ENCODE measurements around the gene BUD13.

BUD13 gene

DNA sequence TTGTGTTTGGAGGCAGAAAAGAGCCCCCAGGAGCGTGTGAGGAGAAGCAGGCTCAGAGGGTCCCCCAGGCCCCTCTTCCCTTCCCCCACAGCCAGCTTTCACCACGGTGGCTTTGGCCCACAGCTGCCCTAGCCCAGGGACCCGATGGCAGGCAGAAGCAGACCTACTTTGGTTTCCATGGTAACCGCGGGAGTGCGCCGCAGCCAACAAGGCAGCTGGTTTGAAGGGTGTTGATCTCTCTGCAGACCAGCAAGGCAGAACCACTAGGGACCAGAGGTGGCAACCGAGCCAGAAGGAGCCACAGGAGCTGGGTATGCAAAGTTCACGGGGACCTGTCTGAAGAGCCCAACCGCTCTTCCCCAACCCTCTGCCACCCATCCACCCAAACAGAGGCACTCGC, 69.4 kb downstream of the BUD13 start:
- TF ChIP-seq GABPA (IDR thresholded peaks at IDR 0.05; ENCODE audit: low read depth) (no peak), REST (IDR thresholded peaks at IDR 0.05; ENCODE audit: insufficient replicate concordance, low read depth) (no peak)
- no peaks in the 10 kb centered on the region for H3K27me3 ChIP-seq (ENCODE audit: insufficient read depth, poor library complexity, severe bottlenecking)
- DNase-seq (ENCODE audit: low read depth in 1 of 2, low spot score in 1 of 2): no peak
- H3K4me3 ChIP-seq (replicated peaks; ENCODE audit: insufficient read depth, low read length): no peak overlapping the region
- H3K27ac ChIP-seq (replicated peaks): no peak overlapping the region

DNA sequence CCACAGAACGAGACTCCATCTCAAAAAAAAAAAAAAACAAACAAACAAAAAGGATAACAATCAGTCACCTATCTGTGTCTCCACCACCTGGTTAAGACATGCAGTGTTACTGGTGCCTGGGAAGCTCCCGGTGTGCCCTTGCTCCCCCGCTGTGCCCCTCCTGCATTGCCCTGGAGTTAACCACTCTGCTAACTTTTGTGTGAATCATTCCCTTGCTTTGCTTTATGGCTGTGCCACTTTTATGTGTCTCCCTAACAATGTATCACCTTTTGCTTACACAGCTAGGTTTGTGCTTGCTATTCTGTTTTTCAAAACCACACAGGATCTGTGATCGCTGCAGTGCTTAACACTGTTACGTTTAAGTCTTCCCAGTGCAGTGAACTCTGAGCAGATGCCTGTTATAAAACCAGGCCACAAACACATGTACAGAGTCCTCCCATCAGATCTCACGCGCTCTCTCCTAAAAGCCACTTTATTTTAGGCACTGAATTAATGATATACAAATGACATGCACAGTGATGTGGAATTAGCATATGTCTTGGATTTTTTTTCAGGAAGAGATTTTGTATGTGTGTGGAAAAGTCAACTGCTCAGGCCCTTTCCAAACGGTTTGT, 69.9 kb downstream of the BUD13 start:
- no peak overlapping the region for H3K4me3 ChIP-seq (replicated peaks; ENCODE audit: insufficient read depth, low read length)
- H3K27me3 ChIP-seq (ENCODE audit: insufficient read depth, poor library complexity, severe bottlenecking): no peaks in the 10 kb centered on the region
- TF ChIP-seq, protein P1, sequence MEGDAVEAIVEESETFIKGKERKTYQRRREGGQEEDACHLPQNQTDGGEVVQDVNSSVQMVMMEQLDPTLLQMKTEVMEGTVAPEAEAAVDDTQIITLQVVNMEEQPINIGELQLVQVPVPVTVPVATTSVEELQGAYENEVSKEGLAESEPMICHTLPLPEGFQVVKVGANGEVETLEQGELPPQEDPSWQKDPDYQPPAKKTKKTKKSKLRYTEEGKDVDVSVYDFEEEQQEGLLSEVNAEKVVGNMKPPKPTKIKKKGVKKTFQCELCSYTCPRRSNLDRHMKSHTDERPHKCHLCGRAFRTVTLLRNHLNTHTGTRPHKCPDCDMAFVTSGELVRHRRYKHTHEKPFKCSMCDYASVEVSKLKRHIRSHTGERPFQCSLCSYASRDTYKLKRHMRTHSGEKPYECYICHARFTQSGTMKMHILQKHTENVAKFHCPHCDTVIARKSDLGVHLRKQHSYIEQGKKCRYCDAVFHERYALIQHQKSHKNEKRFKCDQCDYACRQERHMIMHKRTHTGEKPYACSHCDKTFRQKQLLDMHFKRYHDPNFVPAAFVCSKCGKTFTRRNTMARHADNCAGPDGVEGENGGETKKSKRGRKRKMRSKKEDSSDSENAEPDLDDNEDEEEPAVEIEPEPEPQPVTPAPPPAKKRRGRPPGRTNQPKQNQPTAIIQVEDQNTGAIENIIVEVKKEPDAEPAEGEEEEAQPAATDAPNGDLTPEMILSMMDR (IDR thresholded peaks at IDR 0.05; ENCODE audit: insufficient read depth, low read length): no peak
- TF ChIP-seq GABPA (IDR thresholded peaks at IDR 0.05; ENCODE audit: low read depth) (no peak), SPI1 (IDR thresholded peaks at IDR 0.05; ENCODE audit: borderline replicate concordance, low read depth) (no peak), POLR2AphosphoS5 (IDR thresholded peaks at IDR 0.05; ENCODE audit: low read depth) (no peak), REST (IDR thresholded peaks at IDR 0.05; ENCODE audit: insufficient replicate concordance, low read depth) (no peak)

DNA sequence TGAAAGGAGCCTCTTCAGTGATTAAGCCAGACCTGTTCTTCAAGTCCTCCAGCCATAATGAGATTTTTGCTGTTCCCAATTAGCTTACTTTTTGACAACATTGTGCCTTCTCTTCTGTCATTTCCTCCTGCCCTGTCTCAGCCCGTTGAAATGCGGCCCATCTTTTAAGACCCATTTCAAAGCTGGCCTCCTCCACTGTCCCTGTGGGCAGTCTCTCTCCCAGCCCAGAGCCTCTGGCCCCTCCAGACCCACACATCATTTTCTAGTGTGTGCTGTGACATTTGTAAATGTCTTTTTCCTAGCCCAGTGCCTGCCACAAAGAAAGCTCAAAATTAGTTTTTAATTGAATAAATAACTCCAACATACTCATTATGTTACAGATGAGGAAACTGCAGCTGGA, 70.9 kb downstream of the BUD13 start:
- no peaks in the 10 kb centered on the region for H3K27me3 ChIP-seq (ENCODE audit: insufficient read depth, poor library complexity, severe bottlenecking)
- TF ChIP-seq SPI1 (IDR thresholded peaks at IDR 0.05; ENCODE audit: borderline replicate concordance, low read depth): no peak
- TF ChIP-seq, protein P1 (IDR thresholded peaks at IDR 0.05; ENCODE audit: insufficient read depth, low read length): no peak
- TF ChIP-seq REST (IDR thresholded peaks at IDR 0.05; ENCODE audit: insufficient replicate concordance, low read depth): no peak
- TF ChIP-seq POLR2AphosphoS5 (IDR thresholded peaks at IDR 0.05; ENCODE audit: low read depth): no peak
- TF ChIP-seq GABPA (IDR thresholded peaks at IDR 0.05; ENCODE audit: low read depth): no peak
- DNase-seq (ENCODE audit: low read depth in 1 of 2, low spot score in 1 of 2): no peak
- H3K4me3 ChIP-seq (replicated peaks; ENCODE audit: insufficient read depth, low read length): no peak overlapping the region
- no peak overlapping the region for H3K27ac ChIP-seq (replicated peaks)

More for the DNA sequence above, 69.9 kb downstream of the BUD13 start:
- DNase-seq (ENCODE audit: low read depth in 1 of 2, low spot score in 1 of 2): no peak
- H3K27ac ChIP-seq (replicated peaks): no peak overlapping the region
